Gastroesophageal sphincter (tissue), 4 donors: ENCODE measurements around the gene SIGMAR1. TPM values are rescaled to one million over a fixed set of nuclear protein-coding genes. Genes with fewer than 3 reads are reported as not detected.

Experiments
- ATAC-seq: fragments of 150-250 bp; one replicate; pipeline ENCODE4 v1.9.1; 2016; ENCODE audit warnings: mild to moderate bottlenecking, moderate library complexity
- H3K27ac ChIP-seq, 4 donors: fragments of 200-600 bp; sonication (generic) in 3 of 4; 1 replicate in 3 of 4; 2 replicates in 1 of 4; pipeline ENCODE4 v1.5.1; 2016 to 2019
- H3K27me3 ChIP-seq: fragments of 200-600 bp; sonication (generic); one replicate; pipeline ENCODE4 v1.5.1; 2019
- H3K36me3 ChIP-seq, 2 donors: fragments of 200-600 bp; sonication (generic); one replicate each; pipeline ENCODE4 v1.5.1; 2019; ENCODE audit warnings: control low read depth in 1 of 2
- H3K4me1 ChIP-seq, 3 donors: fragments of 200-600 bp; sonication (generic); 1 replicate in 2 of 3; 2 replicates in 1 of 3; pipeline ENCODE4 v1.5.1; 2016 to 2019; ENCODE audit warnings: control low read depth in 2 of 3
- H3K4me3 ChIP-seq, 2 donors: fragments of 200-600 bp; sonication (generic); one replicate each; pipeline ENCODE4 v1.5.1; 2019; ENCODE audit warnings: mild to moderate bottlenecking in 1 of 2, moderate library complexity in 1 of 2
- H3K9me3 ChIP-seq, 3 donors: fragments of 200-600 bp; sonication (generic); one replicate each; pipeline ENCODE4 v1.5.1; 2017 to 2019; ENCODE audit warnings: control low read depth in 2 of 3
- EP300 ChIP-seq: sonication (generic); formaldehyde crosslinking; IDR thresholded peaks from one replicate; pipeline ENCODE4 v1.6.1; 2017; ENCODE audit warnings: antibody characterized with exemption, mild to moderate bottlenecking
- POLR2A ChIP-seq, 2 donors: fragments of 450-650 bp; IDR thresholded peaks; one replicate each; pipeline ENCODE4 v1.6.1; 2017; ENCODE audit warnings: antibody characterized with exemption in 2 of 2, mild to moderate bottlenecking in 2 of 2, moderate library complexity in 1 of 2
- POLR2AphosphoS5 ChIP-seq: sonication (generic); formaldehyde crosslinking; IDR thresholded peaks from one replicate; pipeline ENCODE4 v1.6.1; 2017; ENCODE audit warnings: antibody characterized with exemption
- WGBS, 2 donors: methylation state at CpG; one replicate each; pipeline ENCODE4 v1.1.5; 2018; ENCODE audit warnings: low coverage in 1 of 2; 5-methylcytosine and 5-hydroxymethylcytosine counted together
- total RNA-seq, 4 donors: library from RNA; depleted of rRNA; stranded (reverse); fragments of >200 nt; gene quantifications; one replicate each; pipeline ENCODE4 v1.1.0, GENCODE V29; 2016
- TF ChIP-seq, protein P1 (sequence below), 4 experiments: fragments of 200-600 bp in 2 of 4; fragments of 450-650 bp in 2 of 4; sonication (generic) in 1 of 4; IDR thresholded peaks; one replicate each; pipeline ENCODE4 v1.5.1; 2017 to 2019; ENCODE audit warnings: antibody characterized with exemption in 4 of 4, mild to moderate bottlenecking in 2 of 4, moderate library complexity in 2 of 4

SIGMAR1 gene
- total RNA-seq, 4 donors from 2014 or later: 58.2 to 152 (median 87.8) TPM

DNA sequence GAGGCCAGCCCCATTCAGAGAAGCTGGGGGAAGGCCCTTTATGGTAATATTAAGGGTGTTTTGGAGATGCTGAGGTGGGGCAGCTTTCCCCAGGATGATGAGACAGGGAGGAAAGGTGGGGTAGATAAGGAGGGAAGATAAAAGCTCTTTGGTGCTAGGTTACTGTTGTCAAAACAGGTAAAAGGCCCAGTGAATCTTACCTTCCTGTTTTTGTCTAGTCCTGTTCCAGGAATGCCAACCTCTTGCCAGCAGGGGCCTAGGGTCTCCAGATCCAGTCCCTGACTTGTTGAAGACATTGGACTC is 25.7 kb upstream of the SIGMAR1 start:
- Histone ChIP-seq H3K9me3 (no peaks in the 10 kb centered on the region), H3K4me1 (peaks cover 0 to 40% (median 13%) of the 10 kb centered on the region in 3 donors), H3K36me3 (peaks cover 0 to 46% of the 10 kb centered on the region in 2 donors), H3K4me3 (no peak overlapping the region), H3K27me3 (no peaks in the 10 kb centered on the region), H3K27ac (peak overlapping the region in 2 of 4 donors; percentile 99 to 100)
- no peak for ATAC-seq
- TF ChIP-seq, protein P1, sequence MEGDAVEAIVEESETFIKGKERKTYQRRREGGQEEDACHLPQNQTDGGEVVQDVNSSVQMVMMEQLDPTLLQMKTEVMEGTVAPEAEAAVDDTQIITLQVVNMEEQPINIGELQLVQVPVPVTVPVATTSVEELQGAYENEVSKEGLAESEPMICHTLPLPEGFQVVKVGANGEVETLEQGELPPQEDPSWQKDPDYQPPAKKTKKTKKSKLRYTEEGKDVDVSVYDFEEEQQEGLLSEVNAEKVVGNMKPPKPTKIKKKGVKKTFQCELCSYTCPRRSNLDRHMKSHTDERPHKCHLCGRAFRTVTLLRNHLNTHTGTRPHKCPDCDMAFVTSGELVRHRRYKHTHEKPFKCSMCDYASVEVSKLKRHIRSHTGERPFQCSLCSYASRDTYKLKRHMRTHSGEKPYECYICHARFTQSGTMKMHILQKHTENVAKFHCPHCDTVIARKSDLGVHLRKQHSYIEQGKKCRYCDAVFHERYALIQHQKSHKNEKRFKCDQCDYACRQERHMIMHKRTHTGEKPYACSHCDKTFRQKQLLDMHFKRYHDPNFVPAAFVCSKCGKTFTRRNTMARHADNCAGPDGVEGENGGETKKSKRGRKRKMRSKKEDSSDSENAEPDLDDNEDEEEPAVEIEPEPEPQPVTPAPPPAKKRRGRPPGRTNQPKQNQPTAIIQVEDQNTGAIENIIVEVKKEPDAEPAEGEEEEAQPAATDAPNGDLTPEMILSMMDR (IDR thresholded peaks at IDR 0.05): no peak
- TF ChIP-seq POLR2AphosphoS5: no peak
- no peak for TF ChIP-seq POLR2A (IDR thresholded peaks at IDR 0.05)
- no peak for TF ChIP-seq EP300

DNA sequence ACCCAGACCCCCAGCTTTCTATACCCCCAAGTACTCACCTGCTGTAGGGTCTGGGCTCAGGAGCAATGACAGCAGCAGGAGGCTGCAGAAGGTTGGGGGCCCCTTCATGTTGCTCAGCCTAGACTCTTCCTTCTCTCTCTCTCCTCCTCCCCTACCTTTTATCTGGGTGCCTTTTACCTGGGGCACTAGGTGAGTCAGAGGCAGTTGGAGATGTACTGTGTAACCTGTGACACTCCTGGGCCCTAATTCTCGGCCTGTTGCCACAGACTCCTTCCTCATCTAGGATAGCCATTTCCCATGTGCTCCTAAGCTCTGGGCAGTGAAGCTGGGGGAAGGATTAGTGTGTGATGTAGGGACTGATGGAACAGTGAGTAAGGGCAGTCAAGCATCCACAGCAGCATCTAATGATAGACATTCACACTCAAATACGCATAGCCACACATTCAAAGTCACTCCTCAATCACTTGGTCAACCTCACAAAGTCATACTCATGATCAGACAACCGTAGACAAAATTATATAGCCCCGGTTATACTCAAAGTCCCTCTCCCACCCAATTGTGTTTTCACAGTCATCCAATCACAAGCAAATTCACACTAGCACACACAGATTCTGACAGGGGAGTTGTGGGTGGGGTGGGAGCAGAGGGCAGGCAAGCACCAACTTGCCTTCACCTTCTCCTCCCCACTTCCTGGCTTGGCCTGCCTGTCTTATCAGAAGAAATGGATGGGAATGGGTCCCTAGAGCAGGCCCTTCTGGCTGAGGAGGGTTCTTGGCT is 25.1 kb upstream of the SIGMAR1 start, which contains the start of gene CCL27:
Gene CCL27 (minus strand): TSS at position 132 of the 777 bp plus-strand sequence. CDS start 24 bp downstream, at position 108.
- H3K27me3 ChIP-seq: no peaks in the 10 kb centered on the region
- peaks cover 0 to 35% (median 13%) of the 10 kb centered on the region in 3 donors for H3K4me1 ChIP-seq
- ATAC-seq: no peak
- 89 to 90% methylated on average over 1 to 3 of the region's 4 CpGs for WGBS, 2 donors
- H3K4me3 ChIP-seq: no peak within 1 kb of the TSS
- H3K27ac ChIP-seq: peak within 1 kb of the TSS in 2 of 4 donors; percentile 99 to 100
- H3K9me3 ChIP-seq: no peaks in the 10 kb centered on the region
- H3K36me3 ChIP-seq: peaks cover 0 to 44% of the 10 kb centered on the region in 2 donors
- TF ChIP-seq EP300 (no peak), POLR2A (IDR thresholded peaks at IDR 0.05) (no peak), POLR2AphosphoS5 (no peak)
- TF ChIP-seq, protein P1 (IDR thresholded peaks at IDR 0.05): no peak

DNA sequence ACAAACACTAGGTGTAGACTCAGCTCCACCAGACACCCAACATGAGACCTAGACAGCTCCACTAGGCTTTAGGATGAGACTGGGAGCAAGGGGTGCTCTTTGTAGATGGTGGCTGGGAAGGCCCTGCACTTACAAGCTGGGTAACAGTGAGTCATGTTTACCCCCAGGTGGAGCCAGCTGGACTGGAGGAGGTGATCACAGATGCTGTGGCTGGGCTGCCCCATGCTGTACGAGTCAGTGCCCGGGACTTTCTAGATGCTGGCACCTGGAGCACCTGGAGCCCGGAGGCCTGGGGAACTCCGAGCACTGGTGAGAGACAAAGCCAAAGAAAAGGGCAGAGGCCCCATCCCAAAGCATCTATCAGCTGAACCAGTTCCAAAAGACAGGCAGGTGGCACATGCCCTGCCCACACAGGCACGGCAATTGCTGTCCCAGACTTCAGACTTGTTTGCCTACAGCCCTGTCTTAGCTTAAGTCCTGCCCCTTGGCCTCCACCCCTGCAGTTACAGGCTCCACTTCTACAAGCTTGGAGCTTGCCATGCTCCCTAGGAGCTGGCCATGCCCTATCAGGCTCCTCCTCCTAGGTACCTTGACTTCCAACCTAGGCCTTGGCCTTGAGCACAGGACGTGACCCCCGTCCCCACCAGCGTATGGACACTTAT is 22.1 kb upstream of the SIGMAR1 start:
- Histone ChIP-seq H3K4me3 (no peak overlapping the region), H3K27ac (no peak overlapping the region), H3K27me3 (no peaks in the 10 kb centered on the region), H3K9me3 (no peaks in the 10 kb centered on the region), H3K4me1 (peaks cover 0 to 25% (median 12%) of the 10 kb centered on the region in 3 donors), H3K36me3 (peaks cover 0 to 53% of the 10 kb centered on the region in 2 donors)
- TF ChIP-seq, protein P1 (IDR thresholded peaks at IDR 0.05): no peak
- no peak for TF ChIP-seq EP300
- TF ChIP-seq POLR2AphosphoS5: no peak
- TF ChIP-seq POLR2A (IDR thresholded peaks at IDR 0.05): no peak
- no peak for ATAC-seq
- WGBS, 2 donors: 80% methylated on average over 4 of the region's 8 CpGs; no CpG with 5 or more reads in 1 of the 2 donors

DNA sequence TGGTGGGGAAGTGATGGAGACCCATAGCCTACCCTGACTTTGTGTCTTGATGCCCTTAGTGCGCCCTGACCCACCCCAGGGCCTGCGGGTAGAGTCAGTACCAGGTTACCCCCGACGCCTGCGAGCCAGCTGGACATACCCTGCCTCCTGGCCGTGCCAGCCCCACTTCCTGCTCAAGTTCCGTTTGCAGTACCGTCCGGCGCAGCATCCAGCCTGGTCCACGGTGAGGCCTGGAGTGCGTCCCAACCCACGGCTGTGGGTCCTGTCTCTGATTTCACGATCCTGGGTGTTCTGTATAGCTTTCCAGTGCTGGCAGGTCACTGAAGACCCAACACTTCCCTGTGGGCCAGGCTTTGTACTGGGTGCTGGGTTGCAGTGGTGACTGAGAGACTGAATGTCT is 20.9 kb upstream of the SIGMAR1 start:
- peaks cover 0 to 53% of the 10 kb centered on the region in 2 donors for H3K36me3 ChIP-seq
- no peak overlapping the region for H3K27ac ChIP-seq
- TF ChIP-seq POLR2AphosphoS5 (no peak), EP300 (no peak), POLR2A (IDR thresholded peaks at IDR 0.05) (no peak)
- TF ChIP-seq, protein P1 (IDR thresholded peaks at IDR 0.05): no peak
- H3K4me3 ChIP-seq: no peak overlapping the region
- no peak for ATAC-seq
- peaks cover 0 to 25% (median 21%) of the 10 kb centered on the region in 3 donors for H3K4me1 ChIP-seq
- no peaks in the 10 kb centered on the region for H3K9me3 ChIP-seq
- no peaks in the 10 kb centered on the region for H3K27me3 ChIP-seq
- WGBS, 2 donors: 85 to 89% methylated on average over 6 to 8 of the region's 14 CpGs
